Measurements from ENCODE around the gene ACSS1. TPM values are rescaled to one million over a fixed set of nuclear protein-coding genes. Genes with fewer than 3 reads are reported as not detected.

ACSS1 gene
- total RNA-seq, 1 experiment from 2014 or later: 1.5 TPM

DNA sequence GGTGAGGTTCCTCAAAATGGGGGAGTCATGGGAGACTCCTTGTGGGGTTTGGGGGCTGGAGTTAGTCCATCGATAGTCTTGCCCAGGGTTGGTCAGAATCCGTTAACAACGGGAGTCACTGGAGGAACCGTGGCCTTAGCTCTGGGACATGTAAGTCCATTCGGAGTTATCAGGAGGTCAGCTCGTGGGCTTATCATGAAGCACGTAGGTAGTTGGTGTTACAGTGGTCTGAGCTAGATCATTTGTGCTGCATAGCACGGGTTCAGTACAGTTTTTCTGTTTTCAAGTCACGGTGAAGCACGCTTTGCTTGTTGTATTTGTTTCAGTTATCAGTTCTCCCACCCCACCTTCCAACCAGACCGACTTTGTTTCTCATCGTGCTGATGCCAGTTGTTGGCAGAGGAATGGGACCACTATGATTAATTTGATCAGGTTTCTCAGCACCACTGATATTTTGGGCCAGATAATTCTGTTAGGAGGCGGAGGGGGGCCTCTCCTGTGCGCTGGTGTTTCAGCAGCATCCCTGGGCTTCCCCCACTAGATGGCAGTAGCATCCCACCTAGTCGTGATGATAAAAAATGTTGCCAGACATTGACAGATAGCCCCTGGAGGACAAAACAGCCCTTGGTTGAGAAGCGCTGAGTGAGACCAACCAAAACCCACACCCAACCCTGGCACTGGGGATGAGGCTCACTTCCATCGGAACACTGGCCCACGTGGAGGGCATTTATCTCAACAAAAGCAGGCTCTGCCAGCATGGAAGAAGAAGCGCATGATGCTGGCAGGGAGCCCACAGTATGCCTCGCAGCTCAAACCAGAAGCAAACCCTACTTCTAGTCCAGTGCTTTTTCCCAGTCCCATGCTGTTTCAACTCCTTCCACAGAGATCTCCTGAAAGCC is 63.2 kb downstream of the ACSS1 start:
- POLR2A ChIA-PET: no interaction called here
- ATAC-seq: peak; percentile 32
- Mint-ChIP-seq H3K27ac (no peak overlapping the region), H3K36me3 (no peaks in the 10 kb centered on the region), H3K4me3 (no peak overlapping the region), H3K4me1 (peaks cover 30% of the 10 kb centered on the region), H3K9me3 (no peaks in the 10 kb centered on the region), H3K27me3 (ENCODE audit: low read depth) (no peaks in the 10 kb centered on the region; the same call in none of the 2 replicates)
- CTCF ChIA-PET: interaction anchor here (0.6 to 3.3 kb wide), 11 partner anchors 22 to 1306 kb away, joined by 3 to 26 read pairs (median 4); partner anchors contain the start of gene CST4
- DNase-seq (ENCODE audit: low spot score): peak; percentile 84
- TF ChIP-seq, protein P1, sequence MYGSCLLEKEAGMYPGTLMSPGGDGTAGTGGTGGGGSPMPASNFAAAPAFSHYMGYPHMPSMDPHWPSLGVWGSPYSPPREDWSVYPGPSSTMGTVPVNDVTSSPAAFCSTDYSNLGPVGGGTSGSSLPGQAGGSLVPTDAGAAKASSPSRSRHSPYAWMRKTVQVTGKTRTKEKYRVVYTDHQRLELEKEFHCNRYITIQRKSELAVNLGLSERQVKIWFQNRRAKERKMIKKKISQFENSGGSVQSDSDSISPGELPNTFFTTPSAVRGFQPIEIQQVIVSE (CRISPR knock-in tag; IDR thresholded peaks at IDR 0.05; ENCODE audit: borderline replicate concordance): no peak
- no peak for TF ChIP-seq CBFB (CRISPR knock-in tag; IDR thresholded peaks at IDR 0.05; ENCODE audit: low read depth)
- TF ChIP-seq, protein P2, sequence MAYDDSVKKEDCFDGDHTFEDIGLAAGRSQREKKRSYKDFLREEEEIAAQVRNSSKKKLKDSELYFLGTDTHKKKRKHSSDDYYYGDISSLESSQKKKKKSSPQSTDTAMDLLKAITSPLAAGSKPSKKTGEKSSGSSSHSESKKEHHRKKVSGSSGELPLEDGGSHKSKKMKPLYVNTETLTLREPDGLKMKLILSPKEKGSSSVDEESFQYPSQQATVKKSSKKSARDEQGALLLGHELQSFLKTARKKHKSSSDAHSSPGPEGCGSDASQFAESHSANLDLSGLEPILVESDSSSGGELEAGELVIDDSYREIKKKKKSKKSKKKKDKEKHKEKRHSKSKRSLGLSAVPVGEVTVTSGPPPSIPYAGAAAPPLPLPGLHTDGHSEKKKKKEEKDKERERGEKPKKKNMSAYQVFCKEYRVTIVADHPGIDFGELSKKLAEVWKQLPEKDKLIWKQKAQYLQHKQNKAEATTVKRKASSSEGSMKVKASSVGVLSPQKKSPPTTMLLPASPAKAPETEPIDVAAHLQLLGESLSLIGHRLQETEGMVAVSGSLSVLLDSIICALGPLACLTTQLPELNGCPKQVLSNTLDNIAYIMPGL (CRISPR knock-in tag; IDR thresholded peaks at IDR 0.05): no peak
- TF ChIP-seq, protein P3, sequence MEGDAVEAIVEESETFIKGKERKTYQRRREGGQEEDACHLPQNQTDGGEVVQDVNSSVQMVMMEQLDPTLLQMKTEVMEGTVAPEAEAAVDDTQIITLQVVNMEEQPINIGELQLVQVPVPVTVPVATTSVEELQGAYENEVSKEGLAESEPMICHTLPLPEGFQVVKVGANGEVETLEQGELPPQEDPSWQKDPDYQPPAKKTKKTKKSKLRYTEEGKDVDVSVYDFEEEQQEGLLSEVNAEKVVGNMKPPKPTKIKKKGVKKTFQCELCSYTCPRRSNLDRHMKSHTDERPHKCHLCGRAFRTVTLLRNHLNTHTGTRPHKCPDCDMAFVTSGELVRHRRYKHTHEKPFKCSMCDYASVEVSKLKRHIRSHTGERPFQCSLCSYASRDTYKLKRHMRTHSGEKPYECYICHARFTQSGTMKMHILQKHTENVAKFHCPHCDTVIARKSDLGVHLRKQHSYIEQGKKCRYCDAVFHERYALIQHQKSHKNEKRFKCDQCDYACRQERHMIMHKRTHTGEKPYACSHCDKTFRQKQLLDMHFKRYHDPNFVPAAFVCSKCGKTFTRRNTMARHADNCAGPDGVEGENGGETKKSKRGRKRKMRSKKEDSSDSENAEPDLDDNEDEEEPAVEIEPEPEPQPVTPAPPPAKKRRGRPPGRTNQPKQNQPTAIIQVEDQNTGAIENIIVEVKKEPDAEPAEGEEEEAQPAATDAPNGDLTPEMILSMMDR (IDR thresholded peaks at IDR 0.05): peak; percentile 69

DNA sequence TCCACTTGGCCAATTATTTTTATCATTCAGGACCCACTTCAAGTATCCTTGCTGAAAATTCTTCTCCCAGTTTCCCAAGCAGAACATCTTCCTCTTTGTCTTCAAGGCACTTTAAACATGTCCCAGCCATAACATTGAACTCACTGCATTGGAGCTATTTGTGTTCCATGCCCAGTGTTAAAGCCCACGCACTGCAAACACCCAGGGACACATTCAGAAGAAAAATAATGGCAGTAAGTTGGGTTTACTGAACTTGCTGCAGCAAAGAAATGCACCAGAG is 63.8 kb downstream of the ACSS1 start:
- Mint-ChIP-seq H3K4me3 (peak overlapping the region; percentile 27), H3K9me3 (no peaks in the 10 kb centered on the region), H3K27ac (no peak overlapping the region), H3K36me3 (no peaks in the 10 kb centered on the region), H3K27me3 (ENCODE audit: low read depth) (no peaks in the 10 kb centered on the region; the same call in none of the 2 replicates), H3K4me1 (peaks cover 30% of the 10 kb centered on the region)
- DNase-seq (ENCODE audit: low spot score): no peak
- CTCF ChIA-PET: interaction anchor here (0.8 to 3.3 kb wide), 7 partner anchors 63 to 205 kb away, joined by 3 to 26 read pairs (median 5); no protein-coding TSS in a partner anchor
- POLR2A ChIA-PET: no interaction called here
- no peak for ATAC-seq
- TF ChIP-seq, protein P4, sequence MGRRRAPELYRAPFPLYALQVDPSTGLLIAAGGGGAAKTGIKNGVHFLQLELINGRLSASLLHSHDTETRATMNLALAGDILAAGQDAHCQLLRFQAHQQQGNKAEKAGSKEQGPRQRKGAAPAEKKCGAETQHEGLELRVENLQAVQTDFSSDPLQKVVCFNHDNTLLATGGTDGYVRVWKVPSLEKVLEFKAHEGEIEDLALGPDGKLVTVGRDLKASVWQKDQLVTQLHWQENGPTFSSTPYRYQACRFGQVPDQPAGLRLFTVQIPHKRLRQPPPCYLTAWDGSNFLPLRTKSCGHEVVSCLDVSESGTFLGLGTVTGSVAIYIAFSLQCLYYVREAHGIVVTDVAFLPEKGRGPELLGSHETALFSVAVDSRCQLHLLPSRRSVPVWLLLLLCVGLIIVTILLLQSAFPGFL (CRISPR knock-in tag; IDR thresholded peaks at IDR 0.05; ENCODE audit: borderline replicate concordance): no peak
- TF ChIP-seq, protein P5, sequence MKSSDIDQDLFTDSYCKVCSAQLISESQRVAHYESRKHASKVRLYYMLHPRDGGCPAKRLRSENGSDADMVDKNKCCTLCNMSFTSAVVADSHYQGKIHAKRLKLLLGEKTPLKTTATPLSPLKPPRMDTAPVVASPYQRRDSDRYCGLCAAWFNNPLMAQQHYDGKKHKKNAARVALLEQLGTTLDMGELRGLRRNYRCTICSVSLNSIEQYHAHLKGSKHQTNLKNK (CRISPR knock-in tag; IDR thresholded peaks at IDR 0.05): no peak
- no peak for TF ChIP-seq JAZF1 (CRISPR knock-in tag; IDR thresholded peaks at IDR 0.05)
- TF ChIP-seq SP1 (CRISPR knock-in tag; conservative IDR thresholded peaks at IDR 0.05): no peak
- no peak for TF ChIP-seq RELA (CRISPR knock-in tag; IDR thresholded peaks at IDR 0.05; ENCODE audit: borderline replicate concordance)
- TF ChIP-seq, protein P6, sequence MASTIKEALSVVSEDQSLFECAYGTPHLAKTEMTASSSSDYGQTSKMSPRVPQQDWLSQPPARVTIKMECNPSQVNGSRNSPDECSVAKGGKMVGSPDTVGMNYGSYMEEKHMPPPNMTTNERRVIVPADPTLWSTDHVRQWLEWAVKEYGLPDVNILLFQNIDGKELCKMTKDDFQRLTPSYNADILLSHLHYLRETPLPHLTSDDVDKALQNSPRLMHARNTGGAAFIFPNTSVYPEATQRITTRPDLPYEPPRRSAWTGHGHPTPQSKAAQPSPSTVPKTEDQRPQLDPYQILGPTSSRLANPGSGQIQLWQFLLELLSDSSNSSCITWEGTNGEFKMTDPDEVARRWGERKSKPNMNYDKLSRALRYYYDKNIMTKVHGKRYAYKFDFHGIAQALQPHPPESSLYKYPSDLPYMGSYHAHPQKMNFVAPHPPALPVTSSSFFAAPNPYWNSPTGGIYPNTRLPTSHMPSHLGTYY (CRISPR knock-in tag; IDR thresholded peaks at IDR 0.05): no peak
- no peak for TF ChIP-seq IRF2 (CRISPR knock-in tag; IDR thresholded peaks at IDR 0.05; ENCODE audit: borderline replicate concordance, low read depth)
- no peak for TF ChIP-seq ZNF263 (CRISPR knock-in tag; IDR thresholded peaks at IDR 0.05; ENCODE audit: low read depth)
- TF ChIP-seq FOXP1 (CRISPR knock-in tag; IDR thresholded peaks at IDR 0.05; ENCODE audit: borderline replicate concordance): no peak
- TF ChIP-seq, protein P7, sequence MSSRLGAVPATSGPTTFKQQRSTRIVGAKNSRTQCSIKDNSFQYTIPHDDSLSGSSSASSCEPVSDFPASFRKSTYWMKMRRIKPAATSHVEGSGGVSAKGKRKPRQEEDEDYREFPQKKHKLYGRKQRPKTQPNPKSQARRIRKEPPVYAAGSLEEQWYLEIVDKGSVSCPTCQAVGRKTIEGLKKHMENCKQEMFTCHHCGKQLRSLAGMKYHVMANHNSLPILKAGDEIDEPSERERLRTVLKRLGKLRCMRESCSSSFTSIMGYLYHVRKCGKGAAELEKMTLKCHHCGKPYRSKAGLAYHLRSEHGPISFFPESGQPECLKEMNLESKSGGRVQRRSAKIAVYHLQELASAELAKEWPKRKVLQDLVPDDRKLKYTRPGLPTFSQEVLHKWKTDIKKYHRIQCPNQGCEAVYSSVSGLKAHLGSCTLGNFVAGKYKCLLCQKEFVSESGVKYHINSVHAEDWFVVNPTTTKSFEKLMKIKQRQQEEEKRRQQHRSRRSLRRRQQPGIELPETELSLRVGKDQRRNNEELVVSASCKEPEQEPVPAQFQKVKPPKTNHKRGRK (CRISPR knock-in tag; IDR thresholded peaks at IDR 0.05; ENCODE audit: borderline replicate concordance): no peak
- TF ChIP-seq ZNF416 (CRISPR knock-in tag; IDR thresholded peaks at IDR 0.05): no peak
- TF ChIP-seq FOXJ3 (CRISPR knock-in tag; IDR thresholded peaks at IDR 0.05; ENCODE audit: borderline replicate concordance): no peak
- no peak for TF ChIP-seq NFE2L1 (CRISPR knock-in tag; IDR thresholded peaks at IDR 0.05)
- TF ChIP-seq NR3C1 (CRISPR knock-in tag; conservative IDR thresholded peaks at IDR 0.05; ENCODE audit: low read depth): no peak
- TF ChIP-seq, protein P8, sequence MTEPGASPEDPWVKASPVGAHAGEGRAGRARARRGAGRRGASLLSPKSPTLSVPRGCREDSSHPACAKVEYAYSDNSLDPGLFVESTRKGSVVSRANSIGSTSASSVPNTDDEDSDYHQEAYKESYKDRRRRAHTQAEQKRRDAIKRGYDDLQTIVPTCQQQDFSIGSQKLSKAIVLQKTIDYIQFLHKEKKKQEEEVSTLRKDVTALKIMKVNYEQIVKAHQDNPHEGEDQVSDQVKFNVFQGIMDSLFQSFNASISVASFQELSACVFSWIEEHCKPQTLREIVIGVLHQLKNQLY (CRISPR knock-in tag; IDR thresholded peaks at IDR 0.05): no peak
- TF ChIP-seq ZBTB21 (CRISPR knock-in tag; IDR thresholded peaks at IDR 0.05; ENCODE audit: borderline replicate concordance): no peak
- TF ChIP-seq, protein P9, sequence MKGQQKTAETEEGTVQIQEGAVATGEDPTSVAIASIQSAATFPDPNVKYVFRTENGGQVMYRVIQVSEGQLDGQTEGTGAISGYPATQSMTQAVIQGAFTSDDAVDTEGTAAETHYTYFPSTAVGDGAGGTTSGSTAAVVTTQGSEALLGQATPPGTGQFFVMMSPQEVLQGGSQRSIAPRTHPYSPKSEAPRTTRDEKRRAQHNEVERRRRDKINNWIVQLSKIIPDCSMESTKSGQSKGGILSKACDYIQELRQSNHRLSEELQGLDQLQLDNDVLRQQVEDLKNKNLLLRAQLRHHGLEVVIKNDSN (CRISPR knock-in tag; IDR thresholded peaks at IDR 0.05): no peak
- no peak for TF ChIP-seq ZNF219 (CRISPR knock-in tag; IDR thresholded peaks at IDR 0.05; ENCODE audit: borderline replicate concordance)

Measured in WTC11 (cell line).